GM06990 (cell line): ENCODE measurements around the gene ZNF653.
A peak's percentile ranks its signal among the peaks of the same experiment; 100 is the strongest.
"Not testable (repeated sequence)": the region's sequence is repeated elsewhere in the genome, so short reads cannot be mapped to it uniquely, and the experiment has no call there.

ENCODE experiments used
- DNase-seq: peaks from one replicate; pipeline ENCODE4 v3.0.0-alpha.2; 2011; ENCODE audit not compliant: insufficient read length; ENCODE audit errors: extremely low read depth
- H3K27me3 ChIP-seq: replicated peaks from 2 replicates; pipeline ENCODE4 v1.6.0; 2011; ENCODE audit warnings: low read length; ENCODE audit not compliant: control insufficient read depth, insufficient read depth
- H3K36me3 ChIP-seq: 2 replicates; pipeline ENCODE4 v1.5.1; 2011; ENCODE audit warnings: low read length; ENCODE audit not compliant: control insufficient read depth, insufficient read depth
- H3K4me3 ChIP-seq: replicated peaks from 2 replicates; pipeline ENCODE4 v1.5.1; 2011; ENCODE audit warnings: low read depth, mild to moderate bottlenecking, control low read depth, low read length
- CTCF ChIP-seq: IDR thresholded peaks from 2 replicates; pipeline ENCODE4 v1.5.1; 2011; ENCODE audit warnings: low read length, control low read depth, mild to moderate bottlenecking, inconsistent platforms; ENCODE audit not compliant: insufficient read depth, poor library complexity, severe bottlenecking

ZNF653 gene

GRCh38 chr19:11444059-11444458 lies 61.6 kb downstream of the ZNF653 start:
- Histone ChIP-seq H3K4me3 (no peak overlapping the region), H3K36me3 (peaks cover 53% of the 10 kb centered on the region), H3K27me3 (no peaks in the 10 kb centered on the region)
- DNase-seq = no peak
- no peak for TF ChIP-seq CTCF

GRCh38 chr19:11437955-11438354 lies 67.7 kb downstream of the ZNF653 start:
- Histone ChIP-seq H3K4me3 (no peak overlapping the region), H3K36me3 (peaks cover 26% of the 10 kb centered on the region), H3K27me3 (no peaks in the 10 kb centered on the region)
- DNase-seq = no peak
- TF ChIP-seq CTCF = no peak

- no peaks in the 10 kb centered on the region for H3K27me3 ChIP-seq
- no peak for TF ChIP-seq CTCF
- peak overlapping the region; percentile 75 for H3K4me3 ChIP-seq
- no peak for DNase-seq
- H3K36me3 ChIP-seq = peaks cover 15% of the 10 kb centered on the region
These were observed 69.8 kb downstream of the ZNF653 start for GRCh38 chr19:11435833-11436313.

- H3K4me3 ChIP-seq = peak within 1 kb of the TSS; percentile 75
- DNase-seq = peak; percentile 99
- peaks cover 13% of the 10 kb centered on the region for H3K36me3 ChIP-seq
- TF ChIP-seq CTCF = peak; percentile 85
- no peaks in the 10 kb centered on the region for H3K27me3 ChIP-seq
These were observed 70.4 kb downstream of the ZNF653 start, which contains the start of the genes ODAD3 and PRKCSH for GRCh38 chr19:11435057-11435832. Gene ODAD3 (minus strand): TSS chr19:11435121. CDS start chr19:11435016, 105 bp downstream. Gene PRKCSH (plus strand): TSS chr19:11435635. CDS start chr19:11436118, 483 bp downstream.

- no peak for TF ChIP-seq CTCF
- Histone ChIP-seq H3K36me3 (peaks cover 11% of the 10 kb centered on the region), H3K4me3 (peak overlapping the region; percentile 62), H3K27me3 (no peaks in the 10 kb centered on the region)
- DNase-seq = no peak
These were observed 71.0 kb downstream of the ZNF653 start for GRCh38 chr19:11434703-11435056.

GRCh38 chr19:11433526-11433925 lies 72.1 kb downstream of the ZNF653 start:
- H3K36me3 ChIP-seq, H3K27me3 ChIP-seq, DNase-seq, H3K4me3 ChIP-seq: not testable (repeated sequence)
